Caco-2 (cell line): ENCODE measurements around the gene NPLOC4. TPM values are rescaled to one million over a fixed set of nuclear protein-coding genes. Genes with fewer than 3 reads are reported as not detected.

Source experiments
- BruUV-seq: library from RNA; stranded (reverse); fragments of 400-500 nt; replicated peaks from 2 replicates; lab custom pipeline; 2021; lab: Mats Ljungman, UMichigan
- CTCF ChIA-PET: fragments of 300-600 bp; sonication (Branson Sonifier 250); formaldehyde crosslinking; loops from one replicate; lab custom pipeline; 2022; ENCODE audit warnings: antibody characterized with exemption; lab: Charles Lee
- POLR2A ChIA-PET: fragments of 300-600 bp; sonication (Branson Sonifier 250); formaldehyde crosslinking; loops from one replicate; lab custom pipeline; 2022; ENCODE audit warnings: antibody characterized with exemption; lab: Charles Lee
- DNase-seq, 2 experiments: peaks; one replicate each; pipeline versions ENCODE4 v3.0.0 to v3.0.0-alpha.2; 2020 to 2022
- H3K27me3 ChIP-seq: replicated peaks from 2 replicates; pipeline ENCODE4 v1.6.0; 2011; ENCODE audit warnings: low read length; ENCODE audit not compliant: control insufficient read depth, insufficient read depth
- H3K36me3 ChIP-seq: 2 replicates; pipeline ENCODE4 v1.5.1; 2011; ENCODE audit warnings: low read length; ENCODE audit not compliant: control insufficient read depth, insufficient read depth
- H3K4me1 ChIP-seq: fragments of 250-450 bp; sonication (Bioruptor Pico); 2 replicates; pipeline ENCODE4 v1.5.1; 2020; ENCODE audit warnings: mild to moderate bottlenecking
- H3K4me3 ChIP-seq: 2 replicates; pipeline ENCODE4 v1.5.1; 2011; ENCODE audit warnings: low read depth, mild to moderate bottlenecking, control low read depth, low read length
- H3K9me3 ChIP-seq: fragments of 250-450 bp; sonication (Bioruptor Pico); 2 replicates; pipeline ENCODE4 v1.5.1; 2020; ENCODE audit warnings: mild to moderate bottlenecking, moderate library complexity
- H3K27ac Mint-ChIP-seq: one replicate; pipeline ENCODE4 v1.8.0; 2022; ENCODE audit warnings: mixed read lengths; ENCODE audit not compliant: unreplicated experiment
- H3K27me3 Mint-ChIP-seq: one replicate; pipeline ENCODE4 v1.8.0; 2022; ENCODE audit warnings: mixed read lengths; ENCODE audit not compliant: insufficient read depth, unreplicated experiment
- H3K36me3 Mint-ChIP-seq: one replicate; pipeline ENCODE4 v1.8.0; 2022; ENCODE audit warnings: mild to moderate bottlenecking, mixed read lengths; ENCODE audit not compliant: insufficient read depth, unreplicated experiment
- H3K4me1 Mint-ChIP-seq: one replicate; pipeline ENCODE4 v1.8.0; 2022; ENCODE audit warnings: low read depth, mixed read lengths; ENCODE audit not compliant: unreplicated experiment
- H3K4me3 Mint-ChIP-seq: one replicate; pipeline ENCODE4 v1.8.0; 2022; ENCODE audit warnings: mild to moderate bottlenecking, moderate library complexity, mixed read lengths; ENCODE audit not compliant: unreplicated experiment
- H3K9me3 Mint-ChIP-seq: one replicate; pipeline ENCODE4 v1.8.0; 2022; ENCODE audit warnings: mixed read lengths; ENCODE audit not compliant: unreplicated experiment
- intact Hi-C: fragments of 100-400 bp; cut with micrococcal nuclease; formaldehyde crosslinking; loops from one replicate; pipeline ENCODE4 v1.10.0; 2022; ENCODE audit not compliant: unreplicated experiment
- total RNA-seq: library from RNA; stranded (reverse); gene quantifications from 2 replicates; pipeline ENCODE4 v1.2.3, GENCODE V29; 2022
- TF ChIP-seq, protein P1 (sequence below), 2 experiments: fragments of 200-600 bp in 1 of 2; IDR thresholded peaks; 1 replicate in 1 of 2; 2 replicates in 1 of 2; pipeline versions ENCODE4 v1.5.1 to v1.8.0; 2011 to 2022; ENCODE audit warnings: antibody characterized with exemption in 1 of 2, control low read depth in 1 of 2, inconsistent platforms in 1 of 2, low read depth in 1 of 2, low read length in 1 of 2, mild to moderate bottlenecking in 1 of 2, moderate library complexity in 1 of 2; ENCODE audit not compliant: insufficient read depth in 1 of 2, severe bottlenecking in 1 of 2, unreplicated experiment in 1 of 2

NPLOC4 gene
- total RNA-seq, 1 experiment from 2014 or later, result 139 TPM

DNA sequence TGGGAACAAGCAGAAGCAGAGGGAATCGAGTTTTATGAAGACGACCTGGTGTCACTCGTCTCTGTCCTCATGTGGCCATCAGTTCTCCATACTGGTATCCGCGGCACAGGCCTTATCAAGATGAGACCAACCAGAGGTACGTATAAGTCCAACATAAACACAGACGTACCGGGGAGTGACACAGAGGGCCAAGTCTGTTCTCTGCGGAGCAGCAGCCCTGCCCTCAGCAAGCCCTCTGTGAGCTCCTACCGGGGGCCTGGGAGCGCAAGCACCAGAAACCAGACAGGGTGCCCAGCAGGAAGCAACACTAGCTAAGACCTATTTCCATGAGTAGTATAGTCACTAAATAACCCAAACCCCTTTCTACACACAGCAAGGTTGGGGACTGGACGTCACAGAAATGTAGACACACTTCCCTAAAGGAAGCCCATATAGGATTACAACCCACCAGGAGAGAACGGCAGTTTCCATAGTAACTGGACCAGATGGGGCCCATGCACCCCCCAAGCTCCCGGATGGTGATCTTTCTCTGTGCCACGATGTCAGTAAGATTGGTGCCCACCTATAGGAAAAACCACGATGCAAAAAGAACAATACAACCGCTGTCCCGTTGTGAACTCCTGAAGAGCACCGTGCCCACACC, 45.8 kb upstream of the NPLOC4 start:
- no peaks in the 10 kb centered on the region for H3K27me3 Mint-ChIP-seq
- no peak for DNase-seq
- intact Hi-C loops, result loop anchor here (1.0 kb wide), 1 partner anchor 21 kb away; the partner anchor contains the start of gene MRPL12
- peak overlapping the region; percentile 89 for H3K4me3 ChIP-seq
- no TSS peak for BruUV-seq
- H3K27me3 ChIP-seq, result no peaks in the 10 kb centered on the region
- 0 out of 2 replicates have a peak, but pooled peaks cover 10% of the 10 kb centered on the region for H3K4me1 ChIP-seq
- H3K27ac Mint-ChIP-seq, result peak overlapping the region; percentile 95
- ChIA-PET POLR2A (interaction anchor here (0.7 to 1.6 kb wide), 4 partner anchors 15 to 25 kb away, joined by 3 to 45 read pairs (median 5); partner anchors contain the start of gene MRPL12), CTCF (no interaction called here)
- TF ChIP-seq, protein P1, sequence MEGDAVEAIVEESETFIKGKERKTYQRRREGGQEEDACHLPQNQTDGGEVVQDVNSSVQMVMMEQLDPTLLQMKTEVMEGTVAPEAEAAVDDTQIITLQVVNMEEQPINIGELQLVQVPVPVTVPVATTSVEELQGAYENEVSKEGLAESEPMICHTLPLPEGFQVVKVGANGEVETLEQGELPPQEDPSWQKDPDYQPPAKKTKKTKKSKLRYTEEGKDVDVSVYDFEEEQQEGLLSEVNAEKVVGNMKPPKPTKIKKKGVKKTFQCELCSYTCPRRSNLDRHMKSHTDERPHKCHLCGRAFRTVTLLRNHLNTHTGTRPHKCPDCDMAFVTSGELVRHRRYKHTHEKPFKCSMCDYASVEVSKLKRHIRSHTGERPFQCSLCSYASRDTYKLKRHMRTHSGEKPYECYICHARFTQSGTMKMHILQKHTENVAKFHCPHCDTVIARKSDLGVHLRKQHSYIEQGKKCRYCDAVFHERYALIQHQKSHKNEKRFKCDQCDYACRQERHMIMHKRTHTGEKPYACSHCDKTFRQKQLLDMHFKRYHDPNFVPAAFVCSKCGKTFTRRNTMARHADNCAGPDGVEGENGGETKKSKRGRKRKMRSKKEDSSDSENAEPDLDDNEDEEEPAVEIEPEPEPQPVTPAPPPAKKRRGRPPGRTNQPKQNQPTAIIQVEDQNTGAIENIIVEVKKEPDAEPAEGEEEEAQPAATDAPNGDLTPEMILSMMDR (IDR thresholded peaks at IDR 0.05; ENCODE audit: insufficient read depth in 1 of 2, low read depth in 1 of 2, low read length in 1 of 2, severe bottlenecking in 1 of 2, unreplicated experiment in 1 of 2), result no peak
- peak overlapping the region; percentile 97 for H3K4me3 Mint-ChIP-seq
- H3K9me3 ChIP-seq, result no peaks in the 10 kb centered on the region
- peaks cover 36% of the 10 kb centered on the region for H3K36me3 Mint-ChIP-seq
- H3K36me3 ChIP-seq, result peaks cover 2% of the 10 kb centered on the region
- H3K9me3 Mint-ChIP-seq, result no peaks in the 10 kb centered on the region
- no peaks in the 10 kb centered on the region for H3K4me1 Mint-ChIP-seq

DNA sequence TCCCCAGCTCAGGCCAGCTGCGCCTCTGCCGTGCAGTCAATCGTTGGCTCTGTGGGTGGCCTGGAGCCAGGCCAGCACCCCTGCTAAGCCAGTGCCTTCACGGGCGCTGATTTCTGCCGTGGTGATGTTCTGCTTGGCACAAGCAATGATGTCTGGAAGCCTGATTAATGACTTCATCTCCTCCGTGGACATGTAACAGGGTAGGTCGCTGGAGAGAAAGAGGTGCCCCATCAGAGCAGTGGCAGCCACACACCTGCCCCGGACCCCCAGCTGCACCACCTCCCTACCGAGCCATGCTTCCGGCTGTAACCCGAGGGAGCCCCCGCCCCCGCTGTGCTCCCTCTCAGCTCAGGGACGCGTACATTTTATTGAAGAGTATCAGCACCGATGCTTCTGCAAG, 44.8 kb upstream of the NPLOC4 start:
- Mint-ChIP-seq H3K9me3 (no peaks in the 10 kb centered on the region), H3K36me3 (peaks cover 38% of the 10 kb centered on the region), H3K4me1 (no peaks in the 10 kb centered on the region), H3K27ac (no peak overlapping the region), H3K27me3 (no peaks in the 10 kb centered on the region), H3K4me3 (peak overlapping the region; percentile 97)
- TF ChIP-seq, protein P1 (IDR thresholded peaks at IDR 0.05; ENCODE audit: insufficient read depth in 1 of 2, low read depth in 1 of 2, low read length in 1 of 2, severe bottlenecking in 1 of 2, unreplicated experiment in 1 of 2), result no peak
- H3K9me3 ChIP-seq, result no peaks in the 10 kb centered on the region
- no peak overlapping the region for H3K4me3 ChIP-seq
- DNase-seq, result no peak
- no peaks in the 10 kb centered on the region for H3K27me3 ChIP-seq
- intact Hi-C loops, result no loop called here
- no TSS peak for BruUV-seq
- H3K4me1 ChIP-seq, result 0 out of 2 replicates have a peak, but pooled peaks cover 10% of the 10 kb centered on the region
- ChIA-PET CTCF (no interaction called here), POLR2A (no interaction called here)
- no peaks in the 10 kb centered on the region; the same call in none of the 2 replicates for H3K36me3 ChIP-seq

DNA sequence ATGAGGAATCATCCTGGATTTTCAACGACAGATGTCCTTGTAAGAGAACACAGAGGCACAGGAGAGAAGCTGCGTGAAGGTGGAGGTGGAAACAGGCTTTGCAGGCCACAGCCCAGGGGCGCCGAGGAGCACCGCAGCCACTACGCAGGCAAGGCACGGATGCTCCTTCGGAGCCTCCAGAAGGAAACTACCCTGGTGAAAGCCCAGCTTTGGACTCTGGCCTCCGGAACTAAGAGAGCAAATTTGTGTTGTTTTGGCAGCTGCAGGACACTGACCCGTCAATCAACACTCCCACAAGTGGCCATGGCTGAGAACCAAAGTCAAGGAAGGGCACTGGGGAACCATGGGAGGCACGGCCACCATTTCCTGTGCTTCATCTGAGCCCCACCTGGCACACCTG, 43.2 kb upstream of the NPLOC4 start:
- Mint-ChIP-seq H3K27me3 (no peaks in the 10 kb centered on the region), H3K9me3 (no peaks in the 10 kb centered on the region), H3K4me1 (peaks cover 5% of the 10 kb centered on the region), H3K4me3 (no peak overlapping the region), H3K36me3 (peaks cover 40% of the 10 kb centered on the region), H3K27ac (no peak overlapping the region)
- Histone ChIP-seq H3K4me1 (0 out of 2 replicates have a peak, but pooled peaks cover 8% of the 10 kb centered on the region), H3K4me3 (no peak overlapping the region), H3K9me3 (no peaks in the 10 kb centered on the region), H3K36me3 (no peaks in the 10 kb centered on the region; the same call in 1 of the 2 replicates), H3K27me3 (no peaks in the 10 kb centered on the region)
- ChIA-PET POLR2A (no interaction called here), CTCF (no interaction called here)
- intact Hi-C loops, result no loop called here
- no TSS peak for BruUV-seq
- DNase-seq, result no peak
- TF ChIP-seq, protein P1 (IDR thresholded peaks at IDR 0.05; ENCODE audit: insufficient read depth in 1 of 2, low read depth in 1 of 2, low read length in 1 of 2, severe bottlenecking in 1 of 2, unreplicated experiment in 1 of 2), result no peak
